NCI-H1105 treated with DMSO at 0.1 percent for 48 hours (cell line): ENCODE measurements around the gene CLEC2L.

Source experiments
- DNase-seq: peaks from one replicate; lab custom pipeline; 2025; lab: John Stamatoyannopoulos, UW

Gene CLEC2L

GRCh38 chr7:139557857-139558581 lies 34.5 kb downstream of the CLEC2L start:
- no peak for DNase-seq

GRCh38 chr7:139559364-139560105 lies 36.0 kb downstream of the CLEC2L start:
- no peak for DNase-seq

- DNase-seq = no peak
These were observed 36.7 kb downstream of the CLEC2L start for GRCh38 chr7:139560199-139560598.

- DNase-seq = peak; percentile 97
These were observed 37.2 kb downstream of the CLEC2L start for GRCh38 chr7:139560678-139561077.

GRCh38 chr7:139562491-139562890 lies 39.0 kb downstream of the CLEC2L start:
- no peak for DNase-seq

- no peak for DNase-seq
These were observed 39.6 kb downstream of the CLEC2L start for GRCh38 chr7:139562961-139563565.

- no peak for DNase-seq
These were observed 40.4 kb downstream of the CLEC2L start for GRCh38 chr7:139563856-139564255.

- no peak for DNase-seq
These were observed 42.6 kb downstream of the CLEC2L start for GRCh38 chr7:139566075-139566474.

- DNase-seq = no peak
These were observed 43.5 kb downstream of the CLEC2L start for GRCh38 chr7:139566736-139567646.

GRCh38 chr7:139567647-139568345 lies 44.3 kb downstream of the CLEC2L start:
- no peak for DNase-seq

- no peak for DNase-seq
These were observed 44.8 kb downstream of the CLEC2L start for GRCh38 chr7:139568346-139568675.

GRCh38 chr7:139568813-139569490 lies 45.5 kb downstream of the CLEC2L start:
- DNase-seq = no peak

GRCh38 chr7:139570119-139570518 lies 46.6 kb downstream of the CLEC2L start:
- DNase-seq = no peak

- DNase-seq = no peak
These were observed 47.1 kb downstream of the CLEC2L start for GRCh38 chr7:139570626-139571025.

- no peak for DNase-seq
These were observed 47.7 kb downstream of the CLEC2L start for GRCh38 chr7:139571190-139571589.

- no peak for DNase-seq
These were observed 48.2 kb downstream of the CLEC2L start for GRCh38 chr7:139571651-139572050.

GRCh38 chr7:139572071-139572470 lies 48.6 kb downstream of the CLEC2L start:
- no peak for DNase-seq

GRCh38 chr7:139572704-139573385 lies 49.4 kb downstream of the CLEC2L start:
- no peak for DNase-seq

- DNase-seq = no peak
These were observed 50.4 kb downstream of the CLEC2L start for GRCh38 chr7:139573871-139574270.

- DNase-seq = no peak
These were observed 51.3 kb downstream of the CLEC2L start for GRCh38 chr7:139574618-139575337.
